Measurements from ENCODE around the gene GTF2IRD2. TPM values are rescaled to one million over a fixed set of nuclear protein-coding genes. Genes with fewer than 3 reads are reported as not detected.
"Not testable (repeated sequence)": the region's sequence is repeated elsewhere in the genome, so short reads cannot be mapped to it uniquely, and the experiment has no call there.

The GTF2IRD2 gene
- polyA plus RNA-seq, 1 experiment: 23.0 TPM

DNA sequence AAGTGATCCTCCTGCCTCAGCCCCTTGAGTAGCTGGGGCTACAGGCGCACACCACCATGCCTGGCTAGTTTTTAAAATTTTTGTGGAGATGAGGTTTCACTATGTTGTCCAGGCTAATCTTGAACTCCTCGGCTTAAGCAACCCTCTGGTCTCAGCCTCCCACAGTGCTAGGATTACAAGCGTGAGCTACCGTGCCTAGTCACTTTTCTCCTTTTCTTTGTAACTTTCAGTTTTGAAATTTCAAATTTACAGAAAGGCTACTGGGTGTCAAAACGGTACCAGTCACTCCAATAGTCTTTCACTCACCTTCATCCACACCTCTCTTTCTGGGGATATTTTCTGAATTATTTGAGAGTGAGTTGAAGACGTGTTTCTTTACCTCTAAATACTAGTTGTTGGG is 76.3 kb downstream of the GTF2IRD2 start:
- CTCF ChIA-PET; H3K9me3 ChIP-seq (ENCODE audit: control insufficient read depth, insufficient read depth, low read length); H3K27me3 ChIP-seq (ENCODE audit: control insufficient read depth, insufficient read depth, low read length); H3K27ac ChIP-seq (ENCODE audit: low read depth, low read length); DNase-seq (ENCODE audit: low read depth, low spot score); POLR2A ChIA-PET; H3K4me3 ChIP-seq (ENCODE audit: low read depth, low read length): not testable (repeated sequence)

DNA sequence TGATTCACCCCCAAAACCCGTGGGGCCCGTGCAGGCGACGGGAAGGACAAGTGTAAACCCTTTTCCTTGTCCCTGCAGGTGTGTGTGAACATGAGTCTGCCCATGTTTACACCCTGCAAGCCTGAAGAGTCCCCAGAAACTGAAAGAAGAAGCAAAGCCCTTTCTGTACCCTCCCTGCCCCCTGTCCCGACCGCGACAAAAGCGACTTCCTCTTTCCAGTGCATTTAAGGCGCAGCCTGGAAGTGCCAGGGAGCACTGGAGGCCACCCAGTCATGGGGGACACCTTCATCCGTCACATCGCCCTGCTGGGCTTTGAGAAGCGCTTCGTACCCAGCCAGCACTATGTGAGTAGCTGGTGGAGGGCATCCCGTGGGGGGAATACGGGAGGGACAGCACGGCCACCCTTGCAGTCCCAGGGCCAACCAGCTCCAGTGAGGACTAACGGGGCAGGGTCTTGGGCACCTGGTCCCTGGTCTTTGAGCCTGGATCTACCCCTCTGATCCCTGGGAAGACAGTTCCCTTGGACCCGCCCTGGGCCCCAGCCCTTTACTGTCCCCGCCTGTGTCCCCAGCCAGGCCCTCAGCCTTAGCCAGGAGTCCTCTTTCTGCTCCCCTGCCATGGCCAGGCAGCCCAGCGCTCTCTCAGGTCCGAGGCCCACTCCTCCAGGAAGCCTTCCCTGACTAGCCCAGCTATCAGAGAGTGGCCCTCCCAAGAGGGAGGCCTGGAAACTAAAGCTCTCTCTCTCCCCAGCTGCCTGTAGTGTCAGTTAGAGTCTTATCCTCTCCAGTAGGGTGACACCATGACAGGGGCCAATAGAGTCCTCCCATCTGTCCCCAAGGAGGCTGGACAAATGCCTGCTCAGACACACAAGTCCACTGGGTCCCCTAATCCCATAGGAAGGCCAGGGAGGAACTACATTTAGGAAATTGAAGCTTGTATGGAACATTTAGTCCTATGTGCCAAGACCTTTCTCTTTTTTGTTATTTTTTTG is 77.3 kb downstream of the GTF2IRD2 start, which contains the start of gene NCF1:
NCF1 (plus strand) TSS at position 252 of the 991 bp plus-strand sequence; CDS start at position 273, 21 bp downstream.
- CTCF ChIA-PET; H3K4me3 ChIP-seq (ENCODE audit: low read depth, low read length); H3K27me3 ChIP-seq (ENCODE audit: control insufficient read depth, insufficient read depth, low read length); H3K27ac ChIP-seq (ENCODE audit: low read depth, low read length); POLR2A ChIA-PET; H3K9me3 ChIP-seq (ENCODE audit: control insufficient read depth, insufficient read depth, low read length); DNase-seq (ENCODE audit: low read depth, low spot score): not testable (repeated sequence)

DNA sequence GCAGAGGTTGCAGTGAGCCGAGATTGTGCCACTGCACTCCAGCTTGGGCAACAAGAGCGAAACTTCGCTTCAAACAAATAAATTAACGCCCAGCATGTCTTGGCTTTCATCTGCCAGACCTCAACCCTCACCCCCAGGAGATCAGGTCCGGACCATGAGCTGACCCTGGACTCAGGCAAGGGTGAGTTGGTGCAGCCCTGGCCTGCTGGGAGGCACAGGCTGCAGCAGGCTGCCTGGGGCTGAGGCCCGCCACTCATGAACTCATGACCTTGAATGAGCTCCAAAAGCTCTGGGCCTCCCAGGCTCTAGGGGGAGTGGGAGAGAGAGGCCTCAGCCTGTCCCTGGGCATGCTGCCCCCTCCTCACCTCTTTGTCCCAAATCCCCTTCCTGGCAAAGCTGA is 79.3 kb downstream of the GTF2IRD2 start:
- DNase-seq (ENCODE audit: low read depth, low spot score); CTCF ChIA-PET; H3K9me3 ChIP-seq (ENCODE audit: control insufficient read depth, insufficient read depth, low read length); H3K4me3 ChIP-seq (ENCODE audit: low read depth, low read length); POLR2A ChIA-PET; H3K27me3 ChIP-seq (ENCODE audit: control insufficient read depth, insufficient read depth, low read length); H3K27ac ChIP-seq (ENCODE audit: low read depth, low read length): not testable (repeated sequence)

DNA sequence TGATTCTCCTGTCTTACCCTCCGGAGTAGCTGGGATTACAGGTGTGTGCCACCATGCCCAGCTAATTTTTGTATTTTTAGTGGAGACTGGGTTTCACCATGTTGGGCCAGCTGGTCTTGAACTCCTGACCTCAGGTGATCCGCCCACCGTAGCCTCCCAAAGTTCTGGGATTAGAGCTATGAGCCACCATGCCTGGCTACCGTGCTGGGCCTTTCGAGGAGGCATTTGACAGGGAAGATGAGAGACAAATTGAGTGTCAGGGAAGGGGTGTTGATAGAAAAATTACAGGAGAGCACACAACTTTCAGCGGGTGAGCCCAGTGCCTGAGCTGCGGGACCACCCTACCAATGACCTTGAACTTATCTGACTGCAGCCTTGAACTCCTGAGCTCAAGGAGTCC is 81.3 kb downstream of the GTF2IRD2 start:
- H3K27me3 ChIP-seq (ENCODE audit: control insufficient read depth, insufficient read depth, low read length); H3K27ac ChIP-seq (ENCODE audit: low read depth, low read length); CTCF ChIA-PET; H3K9me3 ChIP-seq (ENCODE audit: control insufficient read depth, insufficient read depth, low read length); DNase-seq (ENCODE audit: low read depth, low spot score); POLR2A ChIA-PET; H3K4me3 ChIP-seq (ENCODE audit: low read depth, low read length): not testable (repeated sequence)

DNA sequence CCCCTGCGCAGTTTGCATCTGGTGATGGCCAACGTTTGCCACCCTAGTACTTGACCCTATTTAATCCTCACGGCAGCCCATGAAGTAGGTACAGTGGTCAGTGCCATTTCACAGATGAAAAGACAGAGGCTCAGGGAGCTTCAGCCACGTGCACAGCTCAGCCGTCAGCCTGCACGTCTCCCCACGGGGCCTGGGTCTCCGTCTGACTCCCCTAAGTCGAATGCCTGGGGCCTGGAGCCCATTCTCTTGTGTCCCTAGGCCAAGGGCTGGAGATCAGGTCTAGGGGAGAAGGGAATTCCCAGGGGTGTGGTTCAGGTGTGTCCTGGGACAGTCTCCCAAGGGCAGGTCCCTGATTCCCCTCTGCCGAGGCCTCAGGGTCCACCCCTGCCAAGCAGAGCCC is 84.4 kb downstream of the GTF2IRD2 start:
- DNase-seq (ENCODE audit: low read depth, low spot score); POLR2A ChIA-PET; CTCF ChIA-PET; H3K27ac ChIP-seq (ENCODE audit: low read depth, low read length); H3K27me3 ChIP-seq (ENCODE audit: control insufficient read depth, insufficient read depth, low read length); H3K9me3 ChIP-seq (ENCODE audit: control insufficient read depth, insufficient read depth, low read length); H3K4me3 ChIP-seq (ENCODE audit: low read depth, low read length): not testable (repeated sequence)

DNA sequence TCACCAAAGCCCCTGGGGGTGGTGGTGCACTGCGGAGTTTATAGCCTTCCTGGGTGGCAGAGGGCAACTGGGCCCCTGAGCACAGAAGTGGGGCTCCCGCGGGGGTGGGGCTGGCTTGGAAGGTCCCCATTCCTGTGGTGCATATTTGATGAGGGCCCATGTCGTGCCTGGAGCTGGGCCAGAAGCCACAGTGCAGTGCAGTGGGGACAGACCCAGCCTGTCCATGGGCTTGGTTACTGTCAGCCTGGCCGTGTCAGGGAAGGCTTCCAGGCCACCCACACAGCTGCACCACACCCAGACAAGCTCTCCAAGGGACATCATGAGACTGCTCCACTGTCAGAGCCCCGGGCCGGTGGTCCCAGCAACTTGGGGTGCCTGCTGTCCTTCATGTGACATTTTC is 84.9 kb downstream of the GTF2IRD2 start:
- CTCF ChIA-PET; H3K4me3 ChIP-seq (ENCODE audit: low read depth, low read length); DNase-seq (ENCODE audit: low read depth, low spot score); H3K27ac ChIP-seq (ENCODE audit: low read depth, low read length); H3K9me3 ChIP-seq (ENCODE audit: control insufficient read depth, insufficient read depth, low read length); POLR2A ChIA-PET; H3K27me3 ChIP-seq (ENCODE audit: control insufficient read depth, insufficient read depth, low read length): not testable (repeated sequence)

DNA sequence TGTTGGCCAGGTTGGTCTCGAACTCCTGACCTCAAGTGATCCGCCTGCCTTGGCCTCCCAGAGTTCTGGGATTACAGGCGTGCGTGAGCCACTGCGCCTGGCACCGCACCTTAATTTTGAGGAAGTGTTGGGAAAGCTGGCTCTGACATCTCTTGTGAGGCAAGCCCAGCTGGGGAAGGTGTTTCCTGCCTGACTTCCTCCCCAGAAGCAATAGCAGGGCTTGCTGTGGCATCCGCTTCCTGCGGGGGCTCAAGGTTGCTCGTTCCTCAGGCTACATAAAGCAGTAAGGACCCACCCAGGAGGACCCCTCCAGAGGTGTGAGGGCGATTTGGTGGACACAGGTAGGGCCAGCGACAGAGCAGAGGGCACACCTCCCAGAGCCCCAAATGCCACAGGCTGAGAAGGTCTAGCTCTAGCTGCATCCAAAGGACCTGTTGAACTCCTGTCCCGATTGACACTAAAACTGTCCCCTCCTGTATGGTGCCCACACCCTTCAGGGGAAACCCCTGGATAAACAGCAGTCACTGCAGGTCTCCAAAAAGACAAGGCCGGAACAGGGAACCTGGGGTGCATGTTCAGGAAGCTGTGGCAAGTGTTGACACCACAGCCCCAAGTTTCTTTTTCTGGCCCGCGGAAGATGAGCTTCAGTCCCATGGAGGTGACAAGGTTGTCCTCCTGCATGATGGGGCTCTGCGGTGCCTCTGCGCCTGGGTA is 86.0 kb downstream of the GTF2IRD2 start:
- H3K27me3 ChIP-seq (ENCODE audit: control insufficient read depth, insufficient read depth, low read length); CTCF ChIA-PET; POLR2A ChIA-PET; H3K9me3 ChIP-seq (ENCODE audit: control insufficient read depth, insufficient read depth, low read length); H3K4me3 ChIP-seq (ENCODE audit: low read depth, low read length); DNase-seq (ENCODE audit: low read depth, low spot score); H3K27ac ChIP-seq (ENCODE audit: low read depth, low read length): not testable (repeated sequence)

DNA sequence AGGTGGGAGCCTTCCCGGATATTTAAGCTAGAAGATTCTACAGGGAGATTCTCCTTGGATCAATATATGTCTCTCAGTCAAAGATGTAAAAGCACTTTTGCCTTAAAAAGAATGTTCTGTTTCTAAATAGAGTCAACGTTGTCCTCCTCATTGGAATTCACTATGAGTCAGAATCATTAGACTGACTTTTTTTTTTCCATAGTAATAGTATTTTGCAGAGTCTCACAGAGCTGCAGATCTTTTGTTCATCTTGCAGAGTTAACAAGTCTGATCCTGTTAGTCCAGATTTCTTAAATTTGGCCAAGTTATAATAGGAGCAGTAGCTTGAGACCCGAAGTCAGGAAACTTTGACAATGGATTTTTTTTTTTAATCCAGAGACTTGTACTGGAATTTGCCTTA is 92.4 kb downstream of the GTF2IRD2 start:
- POLR2A ChIA-PET; CTCF ChIA-PET; H3K27me3 ChIP-seq (ENCODE audit: control insufficient read depth, insufficient read depth, low read length); DNase-seq (ENCODE audit: low read depth, low spot score); H3K4me3 ChIP-seq (ENCODE audit: low read depth, low read length); H3K9me3 ChIP-seq (ENCODE audit: control insufficient read depth, insufficient read depth, low read length): not testable (repeated sequence)
- peak overlapping the region; percentile 77 for H3K27ac ChIP-seq (ENCODE audit: low read depth, low read length)

DNA sequence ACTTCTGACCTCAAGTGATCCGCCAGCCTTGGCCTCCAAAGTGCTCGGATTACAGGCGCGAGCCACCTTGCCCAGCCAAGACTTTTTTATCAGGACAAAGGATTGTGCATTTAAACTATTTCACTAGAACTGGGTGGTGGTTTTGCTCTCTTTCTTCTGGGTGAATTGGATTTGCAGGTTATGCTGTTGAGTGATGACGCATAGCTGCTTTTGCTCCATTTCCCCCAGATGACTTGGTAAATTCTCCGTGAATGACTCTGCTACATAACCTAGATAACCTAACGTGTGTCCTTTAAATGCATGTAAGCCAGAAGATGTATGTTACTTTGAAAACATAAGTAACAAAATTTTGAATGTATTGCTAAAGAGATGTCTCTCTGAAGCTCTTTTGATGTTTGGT is 93.1 kb downstream of the GTF2IRD2 start:
- DNase-seq (ENCODE audit: low read depth, low spot score); H3K27ac ChIP-seq (ENCODE audit: low read depth, low read length); POLR2A ChIA-PET; H3K9me3 ChIP-seq (ENCODE audit: control insufficient read depth, insufficient read depth, low read length); H3K4me3 ChIP-seq (ENCODE audit: low read depth, low read length); H3K27me3 ChIP-seq (ENCODE audit: control insufficient read depth, insufficient read depth, low read length); CTCF ChIA-PET: not testable (repeated sequence)

DNA sequence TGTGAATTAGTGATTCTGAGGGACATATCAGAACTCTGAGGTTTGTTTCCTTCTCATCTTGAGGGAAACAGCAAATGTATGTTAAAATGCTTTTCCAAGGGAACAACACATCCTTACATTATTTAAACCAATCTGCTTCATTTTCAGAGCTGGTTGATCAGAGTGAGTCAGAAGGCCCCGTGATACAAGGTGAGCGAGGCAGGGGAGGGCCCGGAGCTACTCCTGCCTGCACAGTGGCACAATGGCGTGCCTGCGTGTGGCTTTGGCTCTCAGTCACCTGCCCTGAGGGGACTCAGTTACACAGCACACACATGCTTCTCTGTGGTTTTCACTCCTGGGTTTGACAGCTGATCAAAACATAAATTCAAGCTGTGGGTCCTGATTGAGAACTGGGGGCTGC is 94.7 kb downstream of the GTF2IRD2 start:
- POLR2A ChIA-PET, CTCF ChIA-PET: not testable (repeated sequence)

DNA sequence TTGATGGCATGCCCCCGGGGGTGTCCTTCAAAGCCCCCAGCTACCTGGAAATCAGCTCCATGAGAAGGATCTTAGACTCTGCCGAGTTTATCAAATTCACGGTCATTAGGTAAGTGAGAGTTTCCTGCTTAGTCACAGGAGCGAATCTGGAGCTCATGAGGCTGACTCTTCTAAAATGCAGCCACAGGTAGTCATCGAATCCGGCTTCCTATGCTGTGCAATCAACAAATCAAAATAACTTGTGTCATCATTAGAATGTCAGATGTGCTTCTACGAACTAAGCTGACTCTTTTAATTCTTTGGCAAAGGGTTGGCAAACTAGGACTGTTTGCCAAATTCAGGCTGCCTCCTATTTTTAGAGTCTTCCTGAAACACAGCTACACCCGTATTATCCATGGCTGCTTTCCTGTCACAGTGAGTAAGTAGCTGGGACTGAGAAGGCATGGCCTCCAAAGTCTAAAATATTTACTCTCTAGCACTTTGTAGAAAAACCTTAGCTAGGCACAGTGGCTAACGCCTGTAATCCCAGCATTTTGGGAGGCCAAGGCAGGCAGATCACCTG is 97.4 kb downstream of the GTF2IRD2 start:
- H3K27ac ChIP-seq (ENCODE audit: low read depth, low read length); DNase-seq (ENCODE audit: low read depth, low spot score); CTCF ChIA-PET; H3K9me3 ChIP-seq (ENCODE audit: control insufficient read depth, insufficient read depth, low read length); H3K27me3 ChIP-seq (ENCODE audit: control insufficient read depth, insufficient read depth, low read length); H3K4me3 ChIP-seq (ENCODE audit: low read depth, low read length); POLR2A ChIA-PET: not testable (repeated sequence)

More for the DNA sequence above, 94.7 kb downstream of the GTF2IRD2 start:
- DNase-seq (ENCODE audit: low read depth, low spot score); H3K4me3 ChIP-seq (ENCODE audit: low read depth, low read length); H3K27me3 ChIP-seq (ENCODE audit: control insufficient read depth, insufficient read depth, low read length); H3K9me3 ChIP-seq (ENCODE audit: control insufficient read depth, insufficient read depth, low read length); H3K27ac ChIP-seq (ENCODE audit: low read depth, low read length): not testable (repeated sequence)
